ENCODE measurements around the gene FBLN7.

GRCh38 chr2:112150851-112151250 is 12.7 kb downstream of the FBLN7 start:
- TF ChIP-seq, protein P1, sequence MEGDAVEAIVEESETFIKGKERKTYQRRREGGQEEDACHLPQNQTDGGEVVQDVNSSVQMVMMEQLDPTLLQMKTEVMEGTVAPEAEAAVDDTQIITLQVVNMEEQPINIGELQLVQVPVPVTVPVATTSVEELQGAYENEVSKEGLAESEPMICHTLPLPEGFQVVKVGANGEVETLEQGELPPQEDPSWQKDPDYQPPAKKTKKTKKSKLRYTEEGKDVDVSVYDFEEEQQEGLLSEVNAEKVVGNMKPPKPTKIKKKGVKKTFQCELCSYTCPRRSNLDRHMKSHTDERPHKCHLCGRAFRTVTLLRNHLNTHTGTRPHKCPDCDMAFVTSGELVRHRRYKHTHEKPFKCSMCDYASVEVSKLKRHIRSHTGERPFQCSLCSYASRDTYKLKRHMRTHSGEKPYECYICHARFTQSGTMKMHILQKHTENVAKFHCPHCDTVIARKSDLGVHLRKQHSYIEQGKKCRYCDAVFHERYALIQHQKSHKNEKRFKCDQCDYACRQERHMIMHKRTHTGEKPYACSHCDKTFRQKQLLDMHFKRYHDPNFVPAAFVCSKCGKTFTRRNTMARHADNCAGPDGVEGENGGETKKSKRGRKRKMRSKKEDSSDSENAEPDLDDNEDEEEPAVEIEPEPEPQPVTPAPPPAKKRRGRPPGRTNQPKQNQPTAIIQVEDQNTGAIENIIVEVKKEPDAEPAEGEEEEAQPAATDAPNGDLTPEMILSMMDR (IDR thresholded peaks at IDR 0.05) = no peak
- no peak for TF ChIP-seq POLR2A (IDR thresholded peaks at IDR 0.05)
